Left lung (tissue), 10 donors: Measurements from ENCODE around the gene GRK1. TPM values are rescaled to one million over a fixed set of nuclear protein-coding genes. Genes with fewer than 3 reads are reported as not detected.

Experiments
- ATAC-seq: fragments of 200-7000 bp; cut with Tn5 transposase; one replicate; pipeline ENCODE4 v1.9.1; 2020; ENCODE audit warnings: moderate library complexity
- DNase-seq, 4 donors: peaks; one replicate each; pipeline ENCODE4 v3.0.0-alpha.2; 2013 to 2020
- H3K27ac ChIP-seq, 2 donors: fragments of 200-600 bp; sonication (generic) in 1 of 2; one replicate each; pipeline versions ENCODE4 v1.5.0 to v1.8.0; 2020 to 2021
- H3K27me3 ChIP-seq, 2 donors: fragments of 200-600 bp; sonication (generic) in 1 of 2; one replicate each; pipeline versions ENCODE4 v1.5.0 to v1.8.0; 2020 to 2021
- H3K36me3 ChIP-seq, 2 donors: fragments of 200-600 bp; sonication (generic) in 1 of 2; one replicate each; pipeline versions ENCODE4 v1.5.0 to v1.8.0; 2020 to 2021
- H3K4me1 ChIP-seq, 2 donors: fragments of 200-600 bp; one replicate each; pipeline ENCODE4 v1.8.0; 2021
- H3K4me3 ChIP-seq, 2 donors: fragments of 200-600 bp; sonication (generic) in 1 of 2; one replicate each; pipeline versions ENCODE4 v1.5.0 to v1.8.0; 2020 to 2021; ENCODE audit warnings: mild to moderate bottlenecking in 1 of 2
- H3K9me3 ChIP-seq, 2 donors: fragments of 200-600 bp; sonication (generic) in 1 of 2; one replicate each; pipeline versions ENCODE4 v1.5.0 to v1.8.0; 2020 to 2021
- intact Hi-C, 2 donors: fragments of 100-400 bp; cut with DNase I; formaldehyde crosslinking; loops; one replicate each; pipeline versions ENCODE4 v1.11.2 to v1.14.2; 2022
- polyA plus RNA-seq, 6 donors: library from polyadenylated mRNA; unstranded; fragments of 120-200 nt; gene quantifications; one replicate each; pipeline ENCODE4 v1.2.1, GENCODE V29; 2013; ENCODE audit not compliant: insufficient read length in 6 of 6
- total RNA-seq, 2 donors: library from RNA; stranded (reverse); fragmentation: NEBNext Ultra II Directional; extraction: Animal tissue kit (Norgen Biotek cat#: 25700); gene quantifications; one replicate each; pipeline ENCODE4 v1.2.1, GENCODE V29; 2021
- TF ChIP-seq, protein P1 (sequence below), 2 donors: fragments of 200-600 bp; sonication (generic) in 1 of 2; IDR thresholded peaks; one replicate each; pipeline versions ENCODE4 v1.5.0 to v1.8.0; 2021; ENCODE audit warnings: antibody characterized with exemption in 2 of 2
- donor health status: DM: no; HTN: yes; CAD: no.
- donor health status: DM: no; HTN: no; CAD: no.

Gene GRK1
- total and polyA plus RNA-seq, 8 donors: 0.21 to 3.1 (median 1.2) TPM; not detected in 1

DNA sequence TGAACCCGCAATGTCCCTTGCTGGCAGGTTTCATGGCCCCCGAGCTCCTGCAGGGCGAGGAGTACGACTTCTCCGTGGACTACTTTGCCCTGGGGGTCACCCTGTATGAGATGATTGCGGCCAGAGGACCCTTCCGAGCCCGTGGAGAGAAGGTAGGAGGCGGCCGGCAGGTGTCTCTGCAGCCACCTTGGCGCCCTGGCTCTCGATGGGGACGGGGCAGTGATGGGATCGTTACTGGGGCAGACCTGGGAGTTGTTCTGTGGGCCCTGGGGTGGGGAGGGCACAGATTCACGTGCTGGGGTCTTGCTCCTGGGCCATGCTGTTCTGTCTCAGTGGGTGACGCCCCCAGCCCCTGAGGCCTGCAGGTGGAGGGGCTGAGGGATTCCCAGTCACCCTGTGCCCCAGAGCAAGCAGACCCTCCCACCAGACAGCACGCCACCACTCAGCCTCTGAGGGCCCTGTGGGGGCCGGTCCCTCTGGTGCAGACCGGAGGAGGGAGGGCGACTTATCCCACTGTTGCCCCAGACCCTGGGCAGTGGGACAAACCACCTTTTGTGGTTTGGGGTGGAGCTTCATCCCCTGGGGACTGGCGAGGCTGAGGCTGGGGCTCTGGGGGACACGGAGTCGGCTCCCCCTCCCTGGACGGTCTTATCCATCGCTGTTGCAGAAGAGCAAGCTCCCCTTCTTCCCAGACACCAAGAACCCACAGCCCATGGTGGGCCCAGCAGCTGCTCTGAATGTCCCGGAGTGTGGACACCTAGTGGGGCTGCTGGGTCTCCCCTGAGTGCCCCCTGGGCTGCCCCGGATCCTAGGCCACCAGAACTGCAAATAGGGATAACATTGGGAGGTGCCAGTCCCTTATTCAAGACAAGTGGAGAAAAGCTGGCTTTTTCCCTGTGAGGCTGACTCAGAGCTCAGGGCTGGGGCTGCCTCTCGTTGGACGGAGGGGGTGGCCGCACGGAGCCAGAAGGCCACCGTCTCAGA is 64.5 kb downstream of the GRK1 start:
- Histone ChIP-seq H3K4me1 (peaks cover 0 to 8% of the 10 kb centered on the region in 2 donors), H3K36me3 (no peaks in the 10 kb centered on the region), H3K27me3 (peaks cover 0 to 23% of the 10 kb centered on the region in 2 donors), H3K4me3 (no peak overlapping the region), H3K9me3 (peaks cover 0 to 6% of the 10 kb centered on the region in 2 donors), H3K27ac (no peak overlapping the region)
- TF ChIP-seq, protein P1, sequence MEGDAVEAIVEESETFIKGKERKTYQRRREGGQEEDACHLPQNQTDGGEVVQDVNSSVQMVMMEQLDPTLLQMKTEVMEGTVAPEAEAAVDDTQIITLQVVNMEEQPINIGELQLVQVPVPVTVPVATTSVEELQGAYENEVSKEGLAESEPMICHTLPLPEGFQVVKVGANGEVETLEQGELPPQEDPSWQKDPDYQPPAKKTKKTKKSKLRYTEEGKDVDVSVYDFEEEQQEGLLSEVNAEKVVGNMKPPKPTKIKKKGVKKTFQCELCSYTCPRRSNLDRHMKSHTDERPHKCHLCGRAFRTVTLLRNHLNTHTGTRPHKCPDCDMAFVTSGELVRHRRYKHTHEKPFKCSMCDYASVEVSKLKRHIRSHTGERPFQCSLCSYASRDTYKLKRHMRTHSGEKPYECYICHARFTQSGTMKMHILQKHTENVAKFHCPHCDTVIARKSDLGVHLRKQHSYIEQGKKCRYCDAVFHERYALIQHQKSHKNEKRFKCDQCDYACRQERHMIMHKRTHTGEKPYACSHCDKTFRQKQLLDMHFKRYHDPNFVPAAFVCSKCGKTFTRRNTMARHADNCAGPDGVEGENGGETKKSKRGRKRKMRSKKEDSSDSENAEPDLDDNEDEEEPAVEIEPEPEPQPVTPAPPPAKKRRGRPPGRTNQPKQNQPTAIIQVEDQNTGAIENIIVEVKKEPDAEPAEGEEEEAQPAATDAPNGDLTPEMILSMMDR (IDR thresholded peaks at IDR 0.05): no peak
- ATAC-seq (no peak), DNase-seq (peak in 1 of 4 donors; percentile 64)
- intact Hi-C loops: no loop called here

DNA sequence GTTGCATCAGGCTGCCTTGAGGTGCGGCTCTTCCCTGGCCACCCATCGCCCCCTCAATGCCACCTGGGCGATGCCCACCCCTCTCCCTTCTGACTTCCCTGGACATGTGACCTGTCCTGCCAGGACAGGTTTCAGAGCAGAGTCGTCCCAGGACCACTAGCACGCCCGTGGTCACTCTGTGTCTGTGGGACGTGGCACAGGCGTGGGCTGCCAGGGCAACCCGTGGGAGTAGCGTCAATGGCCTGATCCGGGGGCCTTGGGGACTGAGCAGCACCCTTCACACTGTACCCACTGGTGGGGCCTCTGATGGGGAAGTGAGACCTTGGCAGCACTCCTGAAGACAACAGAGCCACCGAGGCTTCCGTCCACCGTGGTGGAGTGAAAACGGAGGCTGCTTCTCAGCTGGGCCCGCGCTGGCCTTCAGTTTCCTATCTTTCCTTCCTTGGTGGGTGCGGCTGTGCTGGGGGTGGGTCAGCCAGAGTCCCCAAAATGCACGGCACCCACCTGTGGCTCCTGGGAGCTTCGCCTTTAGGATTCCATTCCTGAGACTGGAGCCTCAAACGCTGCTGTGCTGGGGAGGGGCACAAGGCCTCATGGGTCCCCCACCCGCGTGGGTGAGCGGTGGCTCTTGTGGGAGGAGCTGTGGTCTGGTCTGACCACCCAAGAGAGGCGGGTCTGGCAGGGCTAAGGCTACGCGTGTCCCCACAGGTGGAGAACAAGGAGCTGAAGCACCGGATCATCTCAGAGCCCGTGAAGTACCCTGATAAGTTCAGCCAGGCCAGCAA is 65.3 kb downstream of the GRK1 start:
- TF ChIP-seq, protein P1 (IDR thresholded peaks at IDR 0.05): no peak
- Histone ChIP-seq H3K4me3 (no peak overlapping the region), H3K27ac (no peak overlapping the region), H3K4me1 (peaks cover 0 to 11% of the 10 kb centered on the region in 2 donors), H3K9me3 (no peaks in the 10 kb centered on the region), H3K36me3 (no peaks in the 10 kb centered on the region), H3K27me3 (peaks cover 0 to 23% of the 10 kb centered on the region in 2 donors)
- intact Hi-C loops: no loop called here
- ATAC-seq (no peak), DNase-seq (peak in 1 of 4 donors; percentile 72)

DNA sequence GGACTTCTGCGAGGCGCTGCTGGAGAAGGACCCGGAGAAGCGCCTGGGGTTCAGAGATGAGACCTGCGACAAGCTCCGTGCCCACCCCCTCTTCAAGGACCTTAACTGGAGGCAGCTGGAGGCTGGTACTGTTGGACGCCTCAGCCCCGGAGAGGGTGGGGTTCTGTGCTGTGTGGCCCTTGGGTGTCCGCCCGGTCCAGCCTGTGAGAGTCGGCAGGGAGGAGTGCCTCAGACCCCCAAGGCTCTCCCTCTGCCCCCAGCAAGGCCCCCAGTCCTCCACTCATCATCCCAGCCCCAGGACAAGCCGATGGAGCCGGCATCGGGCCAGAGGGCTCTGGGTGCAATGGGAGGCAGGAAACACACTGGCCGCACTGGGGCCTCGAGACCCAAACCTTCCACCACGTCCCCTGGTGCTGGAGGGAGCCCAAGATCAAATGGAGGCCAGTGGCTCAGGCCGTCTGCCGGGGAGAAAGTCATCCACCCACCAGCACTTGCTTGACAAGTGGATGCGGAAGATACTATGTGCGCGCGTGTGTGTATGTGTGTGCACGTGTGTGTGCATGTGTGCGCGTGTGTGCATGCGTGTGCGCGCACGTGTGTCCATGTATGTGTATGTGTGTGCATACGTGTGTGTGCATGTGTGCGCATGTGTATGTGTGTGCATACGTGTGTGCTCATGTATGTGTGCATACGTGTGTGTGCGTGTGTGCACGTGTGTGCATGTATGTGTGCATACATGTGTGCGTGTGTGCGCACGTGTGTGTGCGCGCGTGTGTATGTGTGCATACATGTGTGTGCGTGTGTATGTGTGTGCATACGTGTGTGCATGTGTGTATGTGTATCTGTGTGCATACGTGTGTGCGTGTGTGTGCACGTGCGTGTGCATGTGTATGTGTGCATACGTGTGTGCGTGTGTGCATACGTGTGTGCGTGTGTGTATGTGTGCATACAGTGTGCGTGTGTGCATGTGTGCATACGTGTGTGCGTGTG is 66.2 kb downstream of the GRK1 start:
- peaks cover 0 to 23% of the 10 kb centered on the region in 2 donors for H3K27me3 ChIP-seq
- H3K36me3 ChIP-seq: no peaks in the 10 kb centered on the region
- H3K27ac ChIP-seq: no peak overlapping the region
- H3K4me1 ChIP-seq: peaks cover 0 to 11% of the 10 kb centered on the region in 2 donors
- DNase-seq: peak in 1 of 4 donors; percentile 72
- intact Hi-C loops: no loop called here
- H3K4me3 ChIP-seq: no peak overlapping the region
- TF ChIP-seq, protein P1 (IDR thresholded peaks at IDR 0.05): no peak
- ATAC-seq: no peak
- H3K9me3 ChIP-seq: no peaks in the 10 kb centered on the region

GRCh38 chr13:113734099-113734825 is 67.2 kb downstream of the GRK1 start:
- H3K4me3 ChIP-seq: no peak overlapping the region
- TF ChIP-seq, protein P1 (IDR thresholded peaks at IDR 0.05): no peak
- H3K36me3 ChIP-seq: no peaks in the 10 kb centered on the region
- DNase-seq (peak in 1 of 4 donors; percentile 60), ATAC-seq (no peak)
- no peak overlapping the region for H3K27ac ChIP-seq
- no peaks in the 10 kb centered on the region for H3K9me3 ChIP-seq
- H3K27me3 ChIP-seq: peaks cover 0 to 22% of the 10 kb centered on the region in 2 donors
- intact Hi-C loops: no loop called here
- H3K4me1 ChIP-seq: peaks cover 0 to 11% of the 10 kb centered on the region in 2 donors
